ENCODE measurements around the gene VEPH1. TPM values are rescaled to one million over a fixed set of nuclear protein-coding genes. Genes with fewer than 3 reads are reported as not detected.

VEPH1 gene
- total RNA-seq, 1 experiment from 2014 or later = 42.3 TPM

DNA sequence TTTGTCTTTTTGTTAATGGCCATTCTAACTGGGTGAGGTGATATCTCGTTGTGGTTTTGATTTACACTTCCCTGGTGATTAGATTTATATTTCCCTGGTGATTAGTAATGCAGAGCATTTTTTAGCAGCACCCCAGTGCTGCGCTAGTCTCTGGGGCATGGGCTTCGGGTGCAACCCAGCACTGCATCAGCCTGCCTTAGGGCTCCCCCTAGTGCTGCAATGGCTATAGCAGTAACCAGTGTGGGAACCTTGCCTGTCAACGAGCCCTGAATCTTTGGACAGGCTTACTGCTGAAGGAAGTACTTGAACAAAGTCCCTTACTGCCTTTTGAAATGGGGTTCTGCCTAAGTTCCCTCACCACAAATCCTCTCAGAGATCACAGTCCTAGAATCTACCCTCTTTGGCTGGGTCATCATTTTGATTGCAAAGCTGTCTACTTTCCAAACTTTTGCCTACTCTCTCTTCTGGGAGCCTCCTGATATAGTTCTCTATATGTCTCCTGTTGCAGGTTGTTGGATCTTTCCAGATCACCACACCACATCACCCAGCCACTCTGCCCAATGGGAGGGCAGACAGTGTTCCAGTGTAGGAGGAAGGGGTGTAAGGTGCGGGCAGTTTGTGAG is 264.0 kb downstream of the VEPH1 start:
- peak; percentile 81 for DNase-seq (ENCODE audit: low read depth, low spot score)
- in situ Hi-C loops (cut with HindIII; ENCODE audit: low pct_unique_long_range_greater_than_20kb, low sequenced_read_pairs) = no loop called here

DNA sequence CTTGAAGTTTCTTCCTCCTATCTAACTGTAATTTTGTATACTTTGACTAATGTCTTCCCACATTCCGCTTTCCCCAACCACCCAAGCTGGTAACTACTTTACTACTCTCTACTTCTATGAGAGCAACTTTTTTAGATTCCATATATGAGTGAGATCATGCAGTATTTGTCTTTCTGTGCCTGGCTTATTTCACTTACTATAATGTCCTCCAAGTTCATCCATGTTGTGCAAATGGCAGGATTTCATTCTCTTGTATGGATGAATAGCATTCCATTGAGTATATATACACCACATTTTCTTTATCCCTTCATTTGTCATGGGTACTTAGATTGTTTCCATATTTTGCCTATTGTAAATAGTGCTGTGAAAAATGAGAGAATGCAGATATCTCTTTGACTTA is 264.8 kb downstream of the VEPH1 start:
- in situ Hi-C loops (cut with HindIII; ENCODE audit: low pct_unique_long_range_greater_than_20kb, low sequenced_read_pairs) = no loop called here
- no peak for DNase-seq (ENCODE audit: low read depth, low spot score)

DNA sequence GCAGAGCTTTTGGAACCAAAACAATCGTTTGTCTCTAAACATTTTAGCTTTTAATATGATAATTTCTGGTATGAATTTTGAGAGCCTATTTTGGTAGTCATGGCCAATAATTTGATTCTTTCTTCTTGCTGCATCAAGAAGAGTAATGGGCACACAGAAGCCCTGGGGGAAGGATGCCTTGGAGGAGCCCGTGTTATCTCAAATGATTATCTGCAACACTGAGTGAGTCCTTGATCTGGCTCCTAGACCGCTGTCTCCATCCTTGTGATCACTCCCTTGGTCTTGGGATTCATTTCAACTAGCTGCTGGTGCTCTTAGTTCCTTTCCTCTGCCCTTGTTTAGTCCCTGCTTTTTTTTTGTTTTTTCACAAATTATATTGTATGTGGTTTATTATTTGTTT is 265.3 kb downstream of the VEPH1 start:
- DNase-seq (ENCODE audit: low read depth, low spot score) = no peak
- in situ Hi-C loops (cut with HindIII; ENCODE audit: low pct_unique_long_range_greater_than_20kb, low sequenced_read_pairs) = no loop called here

DNA sequence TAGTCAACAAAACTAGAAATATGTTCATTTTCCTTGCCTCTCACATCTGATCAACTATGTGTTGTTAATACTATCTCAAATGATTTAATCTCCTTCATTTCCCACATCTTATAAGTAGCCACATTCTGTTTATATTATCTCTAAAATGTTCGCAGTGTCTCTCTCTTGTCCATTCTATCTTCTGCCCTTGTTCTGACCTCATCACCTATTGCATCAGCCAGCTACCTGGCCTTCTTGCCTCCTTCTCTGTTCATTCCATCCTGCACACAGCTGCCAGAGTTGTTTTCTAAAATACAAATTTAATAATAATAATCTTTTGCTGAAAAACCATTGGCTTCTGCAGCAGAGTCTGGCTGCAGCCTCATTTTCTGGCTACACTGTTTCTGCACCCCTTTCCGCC is 267.9 kb downstream of the VEPH1 start:
- no peak for DNase-seq (ENCODE audit: low read depth, low spot score)
- in situ Hi-C loops (cut with HindIII; ENCODE audit: low pct_unique_long_range_greater_than_20kb, low sequenced_read_pairs) = no loop called here

DNA sequence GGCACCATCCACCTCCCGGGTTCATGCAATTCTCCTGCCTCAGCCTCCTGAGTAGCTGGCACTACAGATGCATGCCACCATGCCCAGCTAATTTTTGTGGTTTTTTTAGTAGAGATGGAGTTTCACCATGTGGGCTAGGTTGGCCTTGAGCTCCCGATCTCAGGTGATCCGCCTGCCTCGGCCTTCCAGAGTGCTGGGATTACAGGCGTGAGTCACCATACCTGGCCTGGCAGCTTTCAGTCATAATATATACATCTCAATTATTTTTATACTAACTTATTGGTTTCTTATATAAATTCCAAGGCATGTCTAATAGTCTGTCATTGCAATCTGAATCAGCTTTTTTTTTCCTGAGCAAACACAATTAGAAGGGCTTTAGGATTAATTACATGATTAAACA is 269.3 kb downstream of the VEPH1 start:
- no peak for DNase-seq (ENCODE audit: low read depth, low spot score)
- in situ Hi-C loops (cut with HindIII; ENCODE audit: low pct_unique_long_range_greater_than_20kb, low sequenced_read_pairs) = no loop called here

DNA sequence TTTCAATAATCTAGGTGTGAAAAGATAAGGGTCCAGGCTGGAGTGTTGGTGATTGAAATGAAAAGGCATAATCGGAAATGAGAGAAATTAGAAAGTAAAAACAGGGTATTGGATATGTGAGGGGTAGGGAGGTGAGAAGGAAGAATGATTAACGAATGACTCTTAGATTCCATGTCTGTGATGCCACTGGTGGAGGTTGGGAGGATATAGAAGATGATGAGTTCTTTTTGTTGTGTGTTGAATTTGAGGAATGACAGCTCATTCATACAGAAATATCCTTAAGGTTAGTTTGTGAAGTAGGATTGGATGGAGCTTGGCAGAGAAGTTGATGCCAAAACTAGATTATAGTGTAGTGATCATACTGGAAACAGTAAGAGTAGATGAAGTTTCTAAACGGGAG is 271.1 kb downstream of the VEPH1 start:
- in situ Hi-C loops (cut with HindIII; ENCODE audit: low pct_unique_long_range_greater_than_20kb, low sequenced_read_pairs) = no loop called here
- DNase-seq (ENCODE audit: low read depth, low spot score) = no peak

DNA sequence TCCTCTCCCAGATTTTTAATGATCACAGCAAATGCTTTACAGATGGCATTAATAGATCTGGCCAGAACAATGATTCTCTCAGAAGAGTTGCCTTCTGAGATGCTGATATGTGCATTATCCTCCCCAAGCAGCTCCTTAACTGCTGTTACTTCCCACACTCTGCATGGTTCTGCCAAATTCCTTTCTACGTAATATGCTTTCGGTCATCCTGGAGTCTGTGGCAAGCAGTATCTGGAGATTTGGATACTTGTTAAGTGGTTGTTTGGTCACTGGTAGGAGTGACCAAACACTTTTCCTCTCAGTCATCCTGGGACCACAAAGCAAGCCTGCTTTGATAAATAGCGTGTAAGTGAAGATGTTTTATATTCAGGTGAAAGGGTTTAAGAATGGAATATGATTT is 272.1 kb downstream of the VEPH1 start:
- DNase-seq (ENCODE audit: low read depth, low spot score) = no peak
- in situ Hi-C loops (cut with HindIII; ENCODE audit: low pct_unique_long_range_greater_than_20kb, low sequenced_read_pairs) = no loop called here

DNA sequence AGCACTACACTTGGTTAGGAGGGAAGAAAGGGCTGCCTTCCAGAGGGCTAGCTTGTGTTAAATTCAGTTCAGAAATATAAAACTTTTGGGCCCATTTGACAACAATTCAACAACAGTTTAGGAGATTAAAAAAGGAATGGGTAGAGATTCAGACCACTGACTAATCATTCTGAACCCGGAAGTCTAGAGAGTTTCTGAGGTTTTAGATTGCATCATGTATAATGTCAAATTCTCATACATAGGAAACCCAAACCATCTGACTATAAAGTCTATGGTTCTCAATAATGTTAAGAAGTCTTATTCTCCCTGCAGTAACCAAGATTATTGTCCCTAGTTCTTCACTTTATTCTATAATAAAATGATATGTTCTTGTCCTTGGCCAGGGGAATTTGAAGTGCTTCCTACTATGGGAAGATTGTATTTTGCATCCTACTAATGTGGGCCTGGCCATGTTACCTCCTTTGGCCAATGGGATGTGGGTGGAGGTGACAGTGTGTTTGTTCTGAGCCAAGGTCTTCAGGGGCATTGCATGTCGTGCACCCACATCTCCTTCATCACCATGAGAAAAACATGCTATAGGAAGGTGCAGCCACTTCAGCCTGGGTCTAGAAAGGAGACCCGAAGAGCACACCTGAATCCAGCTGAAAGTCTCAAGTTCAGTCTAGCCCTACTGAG is 276.9 kb downstream of the VEPH1 start:
- in situ Hi-C loops (cut with HindIII; ENCODE audit: low pct_unique_long_range_greater_than_20kb, low sequenced_read_pairs) = no loop called here
- no peak for DNase-seq (ENCODE audit: low read depth, low spot score)

DNA sequence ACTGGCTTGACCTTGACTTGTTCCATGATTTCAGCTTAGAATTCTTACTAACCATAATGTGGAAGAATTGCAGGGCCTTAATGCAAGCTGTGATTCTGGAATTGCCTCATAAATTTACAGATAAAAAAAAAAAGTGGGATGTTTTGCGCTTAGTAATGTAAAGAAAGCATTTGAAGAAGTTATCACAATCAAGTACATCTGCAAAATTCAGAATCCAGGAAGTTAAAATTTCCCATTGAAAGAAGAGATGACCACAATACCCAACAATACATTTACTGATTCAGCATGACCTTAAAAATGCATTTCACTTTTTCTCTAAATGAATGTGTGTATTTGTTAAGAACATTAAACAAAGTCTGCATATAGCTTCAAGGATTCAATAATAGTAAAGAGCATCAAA is 278.2 kb downstream of the VEPH1 start:
- in situ Hi-C loops (cut with HindIII; ENCODE audit: low pct_unique_long_range_greater_than_20kb, low sequenced_read_pairs) = no loop called here
- DNase-seq (ENCODE audit: low read depth, low spot score) = no peak

DNA sequence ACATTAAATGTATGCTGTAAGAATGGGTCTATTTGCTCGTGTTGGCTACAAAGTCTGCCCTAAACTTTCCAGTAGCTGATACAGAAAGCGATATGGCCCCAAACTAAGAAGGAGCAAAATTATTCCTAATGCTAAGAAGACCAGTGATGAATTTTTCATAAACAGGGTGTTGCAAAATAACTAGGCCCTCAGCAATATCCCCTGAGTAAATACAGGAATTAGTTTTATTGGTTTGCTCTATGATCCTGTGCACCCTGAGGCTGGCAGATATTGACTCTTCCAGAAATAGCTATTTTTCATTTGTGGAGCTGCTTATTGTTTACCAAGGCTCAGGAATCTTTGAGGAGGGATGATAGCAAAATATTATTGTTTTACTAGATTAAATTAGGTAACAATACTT is 282.3 kb downstream of the VEPH1 start:
- DNase-seq (ENCODE audit: low read depth, low spot score) = no peak
- in situ Hi-C loops (cut with HindIII; ENCODE audit: low pct_unique_long_range_greater_than_20kb, low sequenced_read_pairs) = no loop called here

DNA sequence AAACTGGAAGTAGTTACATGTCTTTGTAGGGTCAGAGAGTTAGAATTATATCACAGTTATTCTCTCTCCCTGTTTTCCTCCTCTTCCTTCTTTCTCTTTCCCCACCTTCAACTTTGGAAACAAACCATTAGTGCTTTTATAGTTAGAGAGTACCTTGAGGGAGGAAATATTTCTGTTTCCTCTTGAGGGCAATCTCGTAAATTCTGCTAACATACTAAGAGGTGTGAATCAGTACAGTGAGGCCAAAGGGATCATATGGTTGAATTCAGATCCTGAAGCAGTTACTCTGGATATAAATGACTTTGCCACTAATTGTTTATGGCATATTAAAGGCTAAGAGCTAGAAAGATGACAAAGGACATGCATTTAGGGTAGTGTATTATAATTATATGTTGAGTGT is 283.0 kb downstream of the VEPH1 start:
- in situ Hi-C loops (cut with HindIII; ENCODE audit: low pct_unique_long_range_greater_than_20kb, low sequenced_read_pairs) = no loop called here
- no peak for DNase-seq (ENCODE audit: low read depth, low spot score)

DNA sequence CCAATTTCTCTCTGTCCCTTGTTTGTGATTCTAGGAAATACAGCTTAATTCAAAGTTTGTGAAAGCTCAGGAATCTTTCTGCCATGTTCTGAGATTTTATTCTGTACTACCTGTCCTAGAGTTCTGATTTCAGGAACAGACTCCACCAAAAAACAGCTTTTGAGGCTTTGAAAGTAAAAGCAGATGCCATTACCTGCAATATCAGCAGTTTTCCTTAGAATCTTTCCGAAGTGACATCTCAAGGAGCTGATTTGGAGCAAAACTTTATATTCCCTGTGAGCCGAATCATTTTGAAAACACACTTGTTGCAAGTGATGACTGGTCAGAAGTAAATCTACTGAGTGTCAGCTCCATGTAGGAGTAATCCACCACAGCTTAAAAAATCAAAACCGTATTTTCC is 284.0 kb downstream of the VEPH1 start:
- in situ Hi-C loops (cut with HindIII; ENCODE audit: low pct_unique_long_range_greater_than_20kb, low sequenced_read_pairs) = no loop called here
- DNase-seq (ENCODE audit: low read depth, low spot score) = no peak

Other genes starting within 250 kb of the VEPH1 start
- gene PTX3, start 66.6 kb downstream of the VEPH1 start, total RNA-seq (2014; rRNA removed; shearing (Covaris generic)) = not detected in 2 replicates

Data from SK-MEL-5 (cell line).